Measurements from ENCODE around the gene SMCO3. TPM values are rescaled to one million over a fixed set of nuclear protein-coding genes. Genes with fewer than 3 reads are reported as not detected.

The SMCO3 gene
- total RNA-seq, 1 donor: under 0.01 TPM

GRCh38 chr12:14839262-14839661, 25.3 kb upstream of the SMCO3 start:
- H2AFZ ChIP-seq (ENCODE audit: low read length): no peak overlapping the region
- no peak for TF ChIP-seq CTCF (IDR thresholded peaks at IDR 0.05; ENCODE audit: extremely low read depth, low read depth, low read length)
- H3K27me3 ChIP-seq (ENCODE audit: insufficient read depth, low read length): no peaks in the 10 kb centered on the region
- no peaks in the 10 kb centered on the region for H3K36me3 ChIP-seq (ENCODE audit: insufficient read depth, low read length)
- H3K4me2 ChIP-seq (ENCODE audit: insufficient read depth, low read length): no peak overlapping the region
- H3K4me3 ChIP-seq (ENCODE audit: insufficient read depth, low read length): no peak overlapping the region
- H4K20me1 ChIP-seq (ENCODE audit: insufficient read depth, low read length): no peaks in the 10 kb centered on the region
- peaks cover 33% of the 10 kb centered on the region for H3K4me1 ChIP-seq (ENCODE audit: insufficient read depth, low read length)
- no peak for DNase-seq (ENCODE audit: insufficient read length, low spot score, missing footprints)
- no peaks in the 10 kb centered on the region for H3K79me2 ChIP-seq (ENCODE audit: insufficient read depth, low read length)
- H3K9me3 ChIP-seq (ENCODE audit: low read depth, low read length): no peaks in the 10 kb centered on the region
- no peak overlapping the region for H3K27ac ChIP-seq (ENCODE audit: low read depth, low read length)

- Histone ChIP-seq H3K36me3 (ENCODE audit: insufficient read depth, low read length) (no peaks in the 10 kb centered on the region), H3K27ac (ENCODE audit: low read depth, low read length) (peak overlapping the region; percentile 76), H3K4me1 (ENCODE audit: insufficient read depth, low read length) (peaks cover 31% of the 10 kb centered on the region), H4K20me1 (ENCODE audit: insufficient read depth, low read length) (no peaks in the 10 kb centered on the region), H3K27me3 (ENCODE audit: insufficient read depth, low read length) (no peaks in the 10 kb centered on the region), H2AFZ (ENCODE audit: low read length) (no peak overlapping the region), H3K9me3 (ENCODE audit: low read depth, low read length) (no peaks in the 10 kb centered on the region), H3K79me2 (ENCODE audit: insufficient read depth, low read length) (no peaks in the 10 kb centered on the region), H3K4me3 (ENCODE audit: insufficient read depth, low read length) (peak overlapping the region; percentile 32), H3K4me2 (ENCODE audit: insufficient read depth, low read length) (peak overlapping the region; percentile 83)
- DNase-seq (ENCODE audit: insufficient read length, low spot score, missing footprints): no peak
- no peak for TF ChIP-seq CTCF (IDR thresholded peaks at IDR 0.05; ENCODE audit: extremely low read depth, low read depth, low read length)
Observed at GRCh38 chr12:14836336-14837210, 22.6 kb upstream of the SMCO3 start.

GRCh38 chr12:14834509-14834908, 20.5 kb upstream of the SMCO3 start:
- H3K4me2 ChIP-seq (ENCODE audit: insufficient read depth, low read length): no peak overlapping the region
- no peaks in the 10 kb centered on the region for H3K27me3 ChIP-seq (ENCODE audit: insufficient read depth, low read length)
- H3K4me3 ChIP-seq (ENCODE audit: insufficient read depth, low read length): no peak overlapping the region
- H3K4me1 ChIP-seq (ENCODE audit: insufficient read depth, low read length): peaks cover 28% of the 10 kb centered on the region
- no peaks in the 10 kb centered on the region for H3K79me2 ChIP-seq (ENCODE audit: insufficient read depth, low read length)
- H3K36me3 ChIP-seq (ENCODE audit: insufficient read depth, low read length): no peaks in the 10 kb centered on the region
- DNase-seq (ENCODE audit: insufficient read length, low spot score, missing footprints): no peak
- no peak overlapping the region for H3K27ac ChIP-seq (ENCODE audit: low read depth, low read length)
- H2AFZ ChIP-seq (ENCODE audit: low read length): no peak overlapping the region
- no peak for TF ChIP-seq CTCF (IDR thresholded peaks at IDR 0.05; ENCODE audit: extremely low read depth, low read depth, low read length)
- no peaks in the 10 kb centered on the region for H3K9me3 ChIP-seq (ENCODE audit: low read depth, low read length)
- H4K20me1 ChIP-seq (ENCODE audit: insufficient read depth, low read length): no peaks in the 10 kb centered on the region

GRCh38 chr12:14833952-14834351, 20.0 kb upstream of the SMCO3 start:
- TF ChIP-seq CTCF (IDR thresholded peaks at IDR 0.05; ENCODE audit: extremely low read depth, low read depth, low read length): no peak
- Histone ChIP-seq H3K36me3 (ENCODE audit: insufficient read depth, low read length) (no peaks in the 10 kb centered on the region), H4K20me1 (ENCODE audit: insufficient read depth, low read length) (no peaks in the 10 kb centered on the region), H3K27me3 (ENCODE audit: insufficient read depth, low read length) (no peaks in the 10 kb centered on the region), H3K4me2 (ENCODE audit: insufficient read depth, low read length) (no peak overlapping the region), H3K4me3 (ENCODE audit: insufficient read depth, low read length) (no peak overlapping the region), H3K79me2 (ENCODE audit: insufficient read depth, low read length) (no peaks in the 10 kb centered on the region), H2AFZ (ENCODE audit: low read length) (no peak overlapping the region), H3K4me1 (ENCODE audit: insufficient read depth, low read length) (peaks cover 28% of the 10 kb centered on the region), H3K27ac (ENCODE audit: low read depth, low read length) (no peak overlapping the region), H3K9me3 (ENCODE audit: low read depth, low read length) (no peaks in the 10 kb centered on the region)
- no peak for DNase-seq (ENCODE audit: insufficient read length, low spot score, missing footprints)

Data from osteoblast (primary cell).